Ishikawa (cell line): ENCODE data around the gene IRF8.

Source experiments
- CEBPB ChIP-seq: IDR thresholded peaks from 2 replicates; pipeline ENCODE4 v1.6.1; 2012
- CREB1 ChIP-seq: IDR thresholded peaks from 2 replicates; pipeline ENCODE4 v1.6.1; 2012; ENCODE audit warnings: low read depth
- EGR1 ChIP-seq: IDR thresholded peaks from 2 replicates; pipeline ENCODE4 v1.6.1; 2012
- EP300 ChIP-seq: IDR thresholded peaks from 2 replicates; pipeline ENCODE4 v1.6.1; 2012; ENCODE audit warnings: borderline replicate concordance
- FOXM1 ChIP-seq: IDR thresholded peaks from 2 replicates; pipeline ENCODE4 v1.6.1; 2012; ENCODE audit warnings: low read depth, borderline replicate concordance
- MAX ChIP-seq: IDR thresholded peaks from 2 replicates; pipeline ENCODE4 v1.6.1; 2012
- NFIC ChIP-seq: IDR thresholded peaks from 2 replicates; pipeline ENCODE4 v1.6.1; 2012
- RAD21 ChIP-seq: IDR thresholded peaks from 2 replicates; pipeline ENCODE4 v1.6.1; 2012; ENCODE audit warnings: low read depth
- REST ChIP-seq: IDR thresholded peaks from 2 replicates; pipeline ENCODE4 v1.6.1; 2012; ENCODE audit warnings: low read depth, mild to moderate bottlenecking
- TAF1 ChIP-seq: IDR thresholded peaks from 2 replicates; pipeline ENCODE4 v1.6.1; 2012; ENCODE audit warnings: low read depth, mild to moderate bottlenecking
- TCF12 ChIP-seq: IDR thresholded peaks from 2 replicates; pipeline ENCODE4 v1.6.1; 2012; ENCODE audit warnings: low read depth
- TEAD4 ChIP-seq: IDR thresholded peaks from 2 replicates; pipeline ENCODE4 v1.6.1; 2012
- USF1 ChIP-seq: IDR thresholded peaks from 2 replicates; pipeline ENCODE4 v1.6.1; 2012
- YY1 ChIP-seq: IDR thresholded peaks from 2 replicates; pipeline ENCODE4 v1.6.1; 2012; ENCODE audit warnings: low read depth
- ZBTB7A ChIP-seq: IDR thresholded peaks from 2 replicates; pipeline ENCODE4 v1.6.1; 2012; ENCODE audit warnings: low read depth

Gene IRF8

DNA sequence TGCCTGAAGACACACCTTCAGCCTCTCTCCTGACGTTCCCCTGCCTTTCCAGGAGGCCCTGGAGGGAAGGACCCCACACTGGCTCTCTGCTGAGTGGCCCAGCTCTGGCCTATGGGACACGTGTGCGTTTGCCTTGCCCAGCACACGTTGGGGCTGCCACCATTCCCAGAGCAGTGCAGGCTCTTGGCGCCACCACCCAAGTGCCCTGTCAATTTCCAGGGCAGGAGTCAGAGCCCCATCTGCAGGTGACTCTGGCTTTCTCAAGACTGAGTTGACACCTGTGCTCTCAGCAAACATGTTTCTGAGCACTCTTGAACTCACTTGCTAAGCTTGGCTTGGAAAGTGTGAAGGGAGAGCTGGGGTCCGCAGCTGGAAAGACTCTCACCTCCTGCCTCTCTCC, 4.7 kb upstream of the IRF8 start:
- TF ChIP-seq NFIC (no peak), EP300 (no peak), RAD21 (peak; percentile 27; the same call in 1 of the 2 replicates)

GRCh38 chr16:85897382-85897781, 1.6 kb upstream of the IRF8 start:
- TF ChIP-seq MAX, result no peak
- TF ChIP-seq TAF1, result no peak
- TF ChIP-seq TEAD4, result no peak
- no peak for TF ChIP-seq RAD21

DNA sequence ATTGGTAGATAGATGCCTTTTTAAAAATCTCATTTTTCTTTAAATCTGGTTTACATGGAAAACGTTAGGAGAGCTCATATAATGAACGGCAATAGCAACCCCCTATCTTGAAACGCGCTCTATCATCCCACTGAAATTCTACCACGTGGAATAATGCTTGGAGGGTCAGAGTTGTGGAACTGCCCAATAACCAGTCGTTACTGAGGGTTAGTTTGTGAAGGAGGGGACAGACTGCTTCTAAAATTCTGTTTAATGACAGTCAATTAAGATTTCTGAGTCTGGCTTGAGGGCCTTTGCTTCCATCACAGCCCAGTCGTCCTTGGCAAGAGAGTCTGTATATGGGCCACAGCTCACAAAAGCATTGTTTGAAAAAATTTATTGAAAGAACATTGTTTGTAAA, 482 bp downstream of the IRF8 start:
- TF ChIP-seq CEBPB, result no peak
- TF ChIP-seq EP300, result no peak
- no peak for TF ChIP-seq EGR1
- TF ChIP-seq TAF1, result no peak
- no peak for TF ChIP-seq ZBTB7A
- no peak for TF ChIP-seq NFIC

DNA sequence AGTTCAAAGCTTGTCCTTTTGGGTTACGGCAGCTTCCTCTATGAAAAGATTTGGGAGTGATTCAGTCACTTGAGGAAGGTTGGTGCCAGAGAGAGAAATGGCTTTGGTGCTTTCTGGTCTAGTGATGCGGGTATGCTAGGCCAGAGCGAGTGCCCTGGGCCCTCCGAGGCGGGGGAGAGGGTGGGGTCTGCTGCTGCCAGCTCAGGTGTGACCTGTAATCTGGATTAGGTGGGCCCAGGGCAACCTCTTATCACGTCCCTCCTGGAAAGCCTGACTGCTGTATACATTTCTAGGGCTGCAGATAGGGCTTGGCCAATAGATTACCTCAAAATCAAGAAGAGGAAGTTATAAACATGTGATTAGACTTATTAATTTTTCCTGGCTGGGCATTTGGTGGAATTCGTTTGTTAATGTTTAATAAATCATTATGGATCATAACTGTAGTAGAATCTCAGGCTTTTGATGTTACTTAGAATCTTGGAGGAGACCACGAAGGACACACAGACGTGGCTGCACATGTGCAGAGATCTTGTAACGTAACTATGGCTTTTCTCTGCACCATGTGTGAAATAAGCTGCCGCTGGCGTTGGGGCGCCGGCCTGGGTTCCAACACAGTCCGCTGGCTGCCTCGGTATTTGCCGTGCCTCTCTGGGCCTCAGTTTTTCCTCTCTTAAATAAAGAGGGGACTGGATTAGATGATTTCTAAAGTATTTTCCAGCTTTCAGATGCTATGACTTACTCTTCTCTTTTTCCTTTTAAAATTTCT, 1.2 kb downstream of the IRF8 start:
- no peak for TF ChIP-seq NFIC
- TF ChIP-seq TAF1, result no peak
- TF ChIP-seq TEAD4, result no peak
- no peak for TF ChIP-seq YY1
- no peak for TF ChIP-seq TCF12
- no peak for TF ChIP-seq RAD21
- no peak for TF ChIP-seq EGR1
- no peak for TF ChIP-seq MAX
- no peak for TF ChIP-seq FOXM1
- TF ChIP-seq CEBPB, result no peak
- TF ChIP-seq CREB1, result no peak
- no peak for TF ChIP-seq REST
- TF ChIP-seq ZBTB7A, result no peak
- no peak for TF ChIP-seq EP300
- no peak for TF ChIP-seq USF1

DNA sequence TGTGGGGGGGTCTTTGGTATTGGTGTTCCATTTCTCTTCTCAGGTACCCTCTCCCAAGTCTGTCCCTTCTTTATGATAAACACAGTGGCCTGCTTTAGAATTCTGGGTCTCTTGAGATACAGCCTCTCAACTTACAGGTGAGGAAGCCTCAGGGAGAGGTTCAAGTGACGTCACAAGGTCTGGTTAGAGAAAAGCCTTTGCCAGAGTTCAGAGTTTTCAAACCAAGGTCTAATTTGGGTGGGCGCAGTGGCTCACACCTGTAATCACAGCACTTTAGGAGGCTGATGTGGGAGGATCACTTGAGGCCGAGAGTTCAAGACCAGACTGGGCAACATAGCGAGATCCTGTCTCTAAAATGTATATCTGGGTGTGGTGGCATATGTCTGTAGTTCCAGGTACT, 2.1 kb downstream of the IRF8 start:
- TF ChIP-seq ZBTB7A, result no peak
- no peak for TF ChIP-seq EGR1
- TF ChIP-seq TCF12, result no peak
- TF ChIP-seq RAD21, result no peak
- TF ChIP-seq CEBPB, result no peak
- no peak for TF ChIP-seq FOXM1
- no peak for TF ChIP-seq REST

DNA sequence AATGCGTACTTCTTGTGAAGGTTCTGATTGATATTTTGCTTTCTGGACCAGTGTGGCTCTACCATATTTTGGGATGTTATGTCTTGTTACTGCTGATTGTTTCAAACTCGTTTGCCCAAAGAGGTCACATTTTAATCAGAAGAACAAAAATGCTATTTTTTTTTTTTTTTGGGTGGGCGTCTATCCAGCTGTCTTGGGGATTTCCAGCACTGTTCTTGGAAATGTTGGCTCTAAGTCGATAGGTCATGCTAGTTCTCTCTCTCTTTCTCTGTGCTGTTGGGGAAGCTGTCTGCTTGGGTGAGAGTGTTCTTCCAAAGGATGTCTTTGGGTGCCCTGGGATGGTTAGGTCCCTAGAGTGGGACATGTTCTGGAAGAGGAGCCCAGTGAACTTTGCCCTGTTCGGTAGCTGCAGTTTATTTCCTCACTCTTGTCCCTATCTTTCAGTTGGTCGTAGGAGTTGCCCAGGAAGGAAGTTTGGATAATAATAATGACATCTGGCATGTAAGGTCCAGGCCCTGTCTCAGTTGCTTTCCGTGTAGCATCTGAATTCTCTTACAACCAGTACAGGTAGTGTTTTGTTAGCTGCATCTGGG, 2.9 kb downstream of the IRF8 start:
- TF ChIP-seq FOXM1 (no peak), TEAD4 (no peak), RAD21 (no peak), ZBTB7A (no peak), EGR1 (no peak), YY1 (no peak), USF1 (no peak), TCF12 (no peak), NFIC (no peak), REST (no peak), MAX (no peak), CREB1 (no peak), TAF1 (no peak)
